ENCODE measurements around the gene ANKRD13C.

The ANKRD13C gene

GRCh38 chr1:70220015-70220414, 134.5 kb downstream of the ANKRD13C start:
- DNase-seq (ENCODE audit: low spot score) = no peak
- TF ChIP-seq CTCF (IDR thresholded peaks at IDR 0.05; ENCODE audit: extremely low read depth, missing control alignments) = no peak

- TF ChIP-seq CTCF (IDR thresholded peaks at IDR 0.05; ENCODE audit: extremely low read depth, missing control alignments) = no peak
- no peak for DNase-seq (ENCODE audit: low spot score)
Measured at GRCh38 chr1:70211541-70211940, 143.0 kb downstream of the ANKRD13C start.

- no peak for TF ChIP-seq CTCF (IDR thresholded peaks at IDR 0.05; ENCODE audit: extremely low read depth, missing control alignments)
- peak; percentile 9 for DNase-seq (ENCODE audit: low spot score)
Measured at GRCh38 chr1:70210820-70211219, 143.7 kb downstream of the ANKRD13C start.

Data from GM20000 (cell line).